IMR-90 (cell line): ENCODE results near the gene RASSF4. TPM values are rescaled to one million over a fixed set of nuclear protein-coding genes. Genes with fewer than 3 reads are reported as not detected.

ENCODE experiments used
- ATAC-seq: fragments of 200-7000 bp; cut with Tn5 transposase; 2 replicates; pipeline ENCODE4 v1.9.1; 2020; ENCODE audit warnings: low read depth, mild to moderate bottlenecking, moderate library complexity
- BruUV-seq: library from RNA; stranded (reverse); fragments of 400-500 nt; replicated peaks from 2 replicates; lab custom pipeline; 2021; lab: Mats Ljungman, UMichigan
- CTCF ChIA-PET: fragments of 300-600 bp; formaldehyde crosslinking; extraction: SDS; loops from one replicate; lab custom pipeline; 2021; ENCODE audit warnings: antibody characterized with exemption; lab: Yijun Ruan, JAX
- POLR2A ChIA-PET: fragments of 300-600 bp; sonication (Branson Sonifier 250); formaldehyde crosslinking; loops from one replicate; lab custom pipeline; 2022; ENCODE audit warnings: antibody characterized with exemption; ENCODE audit not compliant: unreplicated experiment; lab: Charles Lee
- DNase-seq: peaks from one replicate; pipeline ENCODE4 v3.0.0; 2013
- H2AFZ ChIP-seq: replicated peaks from 2 replicates; pipeline ENCODE3; 2013; ENCODE audit warnings: low read length, mild to moderate bottlenecking; ENCODE audit not compliant: poor library complexity
- H2AK5ac ChIP-seq: 2 replicates; pipeline ENCODE4 v1.6.1; 2013; ENCODE audit warnings: low read depth, low read length, inconsistent platforms
- H2AK9ac ChIP-seq: replicated peaks from 2 replicates; pipeline ENCODE3; 2013; ENCODE audit warnings: mild to moderate bottlenecking, low read depth, low read length, moderate library complexity; ENCODE audit not compliant: poor library complexity
- H2BK120ac ChIP-seq: 2 replicates; pipeline ENCODE4 v1.6.1; 2013; ENCODE audit warnings: low read depth, low read length, inconsistent platforms
- H2BK15ac ChIP-seq: 3 replicates; pipeline ENCODE4 v1.6.1; 2013; ENCODE audit warnings: low read depth, low read length, inconsistent platforms
- H2BK20ac ChIP-seq: 2 replicates; pipeline ENCODE4 v1.6.1; 2013; ENCODE audit warnings: low read depth, mild to moderate bottlenecking, inconsistent platforms, low read length, moderate library complexity
- H2BK5ac ChIP-seq: 2 replicates; pipeline ENCODE4 v1.6.1; 2013; ENCODE audit warnings: mild to moderate bottlenecking, low read depth, low read length, inconsistent platforms; ENCODE audit not compliant: poor library complexity, severe bottlenecking
- H3K14ac ChIP-seq: replicated peaks from 2 replicates; pipeline ENCODE4 v1.6.1; 2013; ENCODE audit warnings: low read depth, low read length, inconsistent platforms
- H3K18ac ChIP-seq: 2 replicates; pipeline ENCODE4 v1.6.1; 2013; ENCODE audit warnings: low read depth, low read length, control low read depth
- H3K23ac ChIP-seq: 2 replicates; pipeline ENCODE4 v1.6.1; 2013; ENCODE audit warnings: low read depth, low read length, inconsistent platforms
- H3K27ac ChIP-seq: 2 replicates; pipeline ENCODE4 v1.5.1; 2013; ENCODE audit warnings: mild to moderate bottlenecking, control low read depth, low read length; ENCODE audit not compliant: insufficient read depth
- H3K27me3 ChIP-seq: 2 replicates; pipeline ENCODE4 v1.6.1; 2013; ENCODE audit warnings: low read length; ENCODE audit not compliant: control insufficient read depth, insufficient read depth
- H3K36me3 ChIP-seq: 2 replicates; pipeline ENCODE4 v1.6.1; 2013; ENCODE audit warnings: low read length, mixed read lengths; ENCODE audit not compliant: control insufficient read depth, insufficient read depth
- H3K4ac ChIP-seq: 2 replicates; pipeline ENCODE4 v1.6.1; 2013; ENCODE audit warnings: low read depth, low read length, inconsistent platforms
- H3K4me1 ChIP-seq: 2 replicates; pipeline ENCODE4 v1.6.1; 2013; ENCODE audit warnings: low read length, mixed read lengths; ENCODE audit not compliant: control insufficient read depth, insufficient read depth
- H3K4me2 ChIP-seq: 2 replicates; pipeline ENCODE4 v1.6.1; 2013; ENCODE audit warnings: low read depth, mild to moderate bottlenecking, control low read depth, low read length, moderate library complexity
- H3K4me3 ChIP-seq: 2 replicates; pipeline ENCODE4 v1.5.1; 2013; ENCODE audit warnings: low read depth, mild to moderate bottlenecking, control low read depth, low read length, moderate library complexity; ENCODE audit not compliant: insufficient read depth
- H3K56ac ChIP-seq: 2 replicates; pipeline ENCODE4 v1.6.1; 2013; ENCODE audit warnings: low read length, inconsistent platforms; ENCODE audit not compliant: insufficient read depth; ENCODE audit errors: extremely low read depth
- H3K79me1 ChIP-seq, 2 experiments: 2 replicates each; pipeline ENCODE4 v1.6.1; 2013; ENCODE audit warnings: low read length in 2 of 2, inconsistent platforms in 1 of 2, low read depth in 1 of 2
- H3K9ac ChIP-seq: 2 replicates; pipeline ENCODE4 v1.6.1; 2013; ENCODE audit warnings: low read depth, low read length, control low read depth
- H3K9me1 ChIP-seq: 2 replicates; pipeline ENCODE4 v1.6.1; 2013; ENCODE audit warnings: low read length, inconsistent platforms; ENCODE audit not compliant: insufficient read depth
- H3K9me3 ChIP-seq: 2 replicates; pipeline ENCODE4 v1.6.1; 2013; ENCODE audit warnings: low read length; ENCODE audit not compliant: control insufficient read depth, insufficient read depth
- H4K20me1 ChIP-seq: 2 replicates; pipeline ENCODE4 v1.6.1; 2013; ENCODE audit warnings: low read length, inconsistent platforms; ENCODE audit not compliant: insufficient read depth
- H4K5ac ChIP-seq: 2 replicates; pipeline ENCODE4 v1.6.1; 2013; ENCODE audit warnings: mild to moderate bottlenecking, low read depth, low read length, control low read depth
- H4K8ac ChIP-seq, 2 experiments: 2 replicates each; pipeline ENCODE4 v1.6.1; 2013; ENCODE audit warnings: low read depth in 2 of 2, low read length in 2 of 2, control low read depth in 1 of 2, inconsistent platforms in 1 of 2
- H4K91ac ChIP-seq: 2 replicates; pipeline ENCODE4 v1.6.1; 2013; ENCODE audit warnings: low read depth, low read length, inconsistent platforms; ENCODE audit not compliant: insufficient read depth
- MAZ ChIP-seq: IDR thresholded peaks from 2 replicates; pipeline ENCODE4 v1.6.1; 2012; ENCODE audit warnings: low read depth, mild to moderate bottlenecking, low read length, improper control_type of control experiment, moderate library complexity, borderline replicate concordance
- MXI1 ChIP-seq: IDR thresholded peaks from 2 replicates; pipeline ENCODE4 v1.6.1; 2012; ENCODE audit warnings: low read depth, mild to moderate bottlenecking, low read length, moderate library complexity, borderline replicate concordance
- NFE2L2 ChIP-seq: fragments of 150-350 bp; IDR thresholded peaks from 2 replicates; pipeline ENCODE4 v1.6.1; 2016; ENCODE audit warnings: low read depth, mild to moderate bottlenecking, low read length
- RCOR1 ChIP-seq: IDR thresholded peaks from 2 replicates; pipeline ENCODE4 v1.6.1; 2012; ENCODE audit warnings: mild to moderate bottlenecking, low read length, improper control_type of control experiment; ENCODE audit not compliant: insufficient replicate concordance
- RFX5 ChIP-seq: IDR thresholded peaks from 2 replicates; pipeline ENCODE4 v1.8.0; 2012; ENCODE audit warnings: low read depth, mild to moderate bottlenecking, low read length, moderate library complexity
- WGBS, 2 experiments: methylation state at CpG; one replicate each; pipeline versions ENCODE4 v1.1.5 to v1.1.7; 2013; ENCODE audit warnings: missing lambda C conversion rate in 2 of 2; ENCODE audit not compliant: insufficient read length in 1 of 2; ENCODE audit errors: extremely low coverage in 2 of 2; 5-methylcytosine and 5-hydroxymethylcytosine counted together
- dilution Hi-C: fragments of 300-500 bp; cut with HindIII; formaldehyde crosslinking; loops from one replicate; pipeline ENCODE4 v1.14.3; 2018; ENCODE audit warnings: low sequenced_read_pairs; ENCODE audit not compliant: unreplicated experiment
- in situ Hi-C: fragments of 300-500 bp; cut with MboI; formaldehyde crosslinking; loops from 3 replicates; pipeline ENCODE4 v1.14.3; 2019; ENCODE audit warnings: low sequenced_read_pairs, inconsistent platforms, mixed read lengths
- intact Hi-C: fragments of 100-400 bp; cut with micrococcal nuclease; formaldehyde crosslinking; loops from 2 replicates; pipeline ENCODE4 v1.10.0; 2022
- polyA plus RNA-seq, 3 experiments: library from polyadenylated mRNA; depleted of rRNA; stranded (reverse); fragments of >200 nt; gene quantifications; 2 replicates each; pipeline ENCODE4 v1.2.3, GENCODE V29; 2012; ENCODE audit warnings: low replicate concordance in 1 of 3
- total RNA-seq: library from RNA; depleted of rRNA; stranded (reverse); fragments of >200 nt; gene quantifications from 2 replicates; pipeline ENCODE4 v1.2.3, GENCODE V29; 2012
- TF ChIP-seq, protein P1 (sequence below): conservative IDR thresholded peaks from 2 replicates; pipeline ENCODE4 v1.5.1; 2012; ENCODE audit warnings: mild to moderate bottlenecking, low read depth, low read length, improper control_type of control experiment

The RASSF4 gene
- total and polyA plus RNA-seq, 2 of the 4 experiments (the other 2 are of a cell fraction) = 5.9 to 8.6 TPM

DNA sequence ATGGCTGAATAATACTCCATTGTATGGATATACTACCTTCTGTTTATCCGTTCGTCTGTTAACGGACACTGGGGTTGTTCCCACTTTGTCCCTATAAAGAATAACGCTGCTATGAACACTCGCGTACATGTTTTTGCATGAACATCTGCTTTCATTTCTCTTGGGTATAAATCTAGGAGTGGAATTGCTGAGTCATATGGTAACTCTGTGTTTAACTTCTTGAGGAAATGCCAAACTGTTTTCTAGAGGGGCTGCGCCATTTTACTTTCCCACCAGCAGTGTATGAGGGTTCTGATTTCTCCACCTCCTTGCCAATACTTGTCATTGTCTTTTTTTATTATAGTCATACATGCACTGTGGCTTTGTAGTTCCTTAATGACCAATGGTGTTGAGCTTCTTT, 20.6 kb upstream of the RASSF4 start:
- Histone ChIP-seq H3K23ac (no peak overlapping the region), H2BK120ac (no peak overlapping the region), H3K79me1 (no peaks in the 10 kb centered on the region), H3K27me3 (no peaks in the 10 kb centered on the region), H3K27ac (no peak overlapping the region), H2AK5ac (no peak overlapping the region), H3K56ac (no peak overlapping the region), H3K4me3 (no peak overlapping the region), H4K20me1 (no peaks in the 10 kb centered on the region), H3K9ac (no peak overlapping the region), H3K36me3 (no peaks in the 10 kb centered on the region), H4K91ac (no peak overlapping the region), H2AK9ac (no peak overlapping the region), H3K9me3 (no peaks in the 10 kb centered on the region), H4K8ac (no peak overlapping the region), H3K9me1 (peaks cover 9% of the 10 kb centered on the region; the same call in 1 of the 2 replicates), H3K4me2 (no peak overlapping the region), H4K5ac (no peak overlapping the region), H3K18ac (no peak overlapping the region), H3K4ac (no peak overlapping the region), H2BK20ac (no peak overlapping the region), H3K4me1 (peaks cover 12% of the 10 kb centered on the region), H2BK15ac (no peak overlapping the region), H3K14ac (no peak overlapping the region), H2AFZ (no peak overlapping the region), H2BK5ac (no peak overlapping the region)
- no TSS peak for BruUV-seq
- ChIA-PET CTCF (no interaction called here), POLR2A (no interaction called here)
- WGBS, 2 experiments = no CpG with 5 or more reads among the region's 7 CpGs
- intact Hi-C loops = no loop called here
- TF ChIP-seq RFX5 = no peak
- TF ChIP-seq MXI1 = no peak
- TF ChIP-seq, protein P1, sequence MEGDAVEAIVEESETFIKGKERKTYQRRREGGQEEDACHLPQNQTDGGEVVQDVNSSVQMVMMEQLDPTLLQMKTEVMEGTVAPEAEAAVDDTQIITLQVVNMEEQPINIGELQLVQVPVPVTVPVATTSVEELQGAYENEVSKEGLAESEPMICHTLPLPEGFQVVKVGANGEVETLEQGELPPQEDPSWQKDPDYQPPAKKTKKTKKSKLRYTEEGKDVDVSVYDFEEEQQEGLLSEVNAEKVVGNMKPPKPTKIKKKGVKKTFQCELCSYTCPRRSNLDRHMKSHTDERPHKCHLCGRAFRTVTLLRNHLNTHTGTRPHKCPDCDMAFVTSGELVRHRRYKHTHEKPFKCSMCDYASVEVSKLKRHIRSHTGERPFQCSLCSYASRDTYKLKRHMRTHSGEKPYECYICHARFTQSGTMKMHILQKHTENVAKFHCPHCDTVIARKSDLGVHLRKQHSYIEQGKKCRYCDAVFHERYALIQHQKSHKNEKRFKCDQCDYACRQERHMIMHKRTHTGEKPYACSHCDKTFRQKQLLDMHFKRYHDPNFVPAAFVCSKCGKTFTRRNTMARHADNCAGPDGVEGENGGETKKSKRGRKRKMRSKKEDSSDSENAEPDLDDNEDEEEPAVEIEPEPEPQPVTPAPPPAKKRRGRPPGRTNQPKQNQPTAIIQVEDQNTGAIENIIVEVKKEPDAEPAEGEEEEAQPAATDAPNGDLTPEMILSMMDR = no peak
- no peak for TF ChIP-seq MAZ
- TF ChIP-seq NFE2L2 = peak; percentile 74
- no peak for TF ChIP-seq RCOR1
- DNase-seq = no peak
- ATAC-seq = no peak
- dilution Hi-C loops = no loop called here
- in situ Hi-C loops = no loop called here
